HFF-Myc (cell line): ENCODE data around the gene ZNF428.

Experiments
- DNase-seq: peaks from one replicate; pipeline ENCODE4 v3.0.0-alpha.2; 2011; ENCODE audit warnings: low read depth; ENCODE audit errors: extremely low read depth
- H3K4me3 ChIP-seq: replicated peaks from 2 replicates; pipeline ENCODE4 v1.5.1; 2011; ENCODE audit warnings: low read depth, mild to moderate bottlenecking, control low read depth, low read length
- CTCF ChIP-seq: IDR thresholded peaks from 2 replicates; pipeline ENCODE4 v1.5.1; 2012; ENCODE audit warnings: mild to moderate bottlenecking, low read depth, low read length, control low read depth; ENCODE audit errors: missing control alignments

Gene ZNF428

GRCh38 chr19:43586346-43586745 lies 33.1 kb downstream of the ZNF428 start:
- TF ChIP-seq CTCF, result no peak
- H3K4me3 ChIP-seq, result no peak overlapping the region
- DNase-seq, result no peak

GRCh38 chr19:43584484-43584883 lies 34.9 kb downstream of the ZNF428 start:
- DNase-seq, result no peak
- H3K4me3 ChIP-seq, result no peak overlapping the region
- TF ChIP-seq CTCF, result no peak

GRCh38 chr19:43582495-43582894 lies 36.9 kb downstream of the ZNF428 start:
- TF ChIP-seq CTCF, result no peak
- no peak for DNase-seq
- H3K4me3 ChIP-seq, result no peak overlapping the region

- H3K4me3 ChIP-seq, result peak overlapping the region; percentile 55
- no peak for DNase-seq
- TF ChIP-seq CTCF, result no peak
Measured at GRCh38 chr19:43581467-43581866, 38.0 kb downstream of the ZNF428 start.

GRCh38 chr19:43578787-43579186 lies 40.6 kb downstream of the ZNF428 start:
- no peak for TF ChIP-seq CTCF
- H3K4me3 ChIP-seq, result no peak overlapping the region
- DNase-seq, result no peak

- no peak for DNase-seq
- TF ChIP-seq CTCF, result no peak
- peak overlapping the region; percentile 93 for H3K4me3 ChIP-seq
Measured at GRCh38 chr19:43575955-43576878, 43.2 kb downstream of the ZNF428 start.
